Measurements from ENCODE around the gene CTNNA1. TPM values are rescaled to one million over a fixed set of nuclear protein-coding genes. Genes with fewer than 3 reads are reported as not detected.

The CTNNA1 gene
- polyA plus RNA-seq, 1 donor (not counting 4 experiments of a cell fraction or from before 2014, with no cell fraction given), result 119 TPM

DNA sequence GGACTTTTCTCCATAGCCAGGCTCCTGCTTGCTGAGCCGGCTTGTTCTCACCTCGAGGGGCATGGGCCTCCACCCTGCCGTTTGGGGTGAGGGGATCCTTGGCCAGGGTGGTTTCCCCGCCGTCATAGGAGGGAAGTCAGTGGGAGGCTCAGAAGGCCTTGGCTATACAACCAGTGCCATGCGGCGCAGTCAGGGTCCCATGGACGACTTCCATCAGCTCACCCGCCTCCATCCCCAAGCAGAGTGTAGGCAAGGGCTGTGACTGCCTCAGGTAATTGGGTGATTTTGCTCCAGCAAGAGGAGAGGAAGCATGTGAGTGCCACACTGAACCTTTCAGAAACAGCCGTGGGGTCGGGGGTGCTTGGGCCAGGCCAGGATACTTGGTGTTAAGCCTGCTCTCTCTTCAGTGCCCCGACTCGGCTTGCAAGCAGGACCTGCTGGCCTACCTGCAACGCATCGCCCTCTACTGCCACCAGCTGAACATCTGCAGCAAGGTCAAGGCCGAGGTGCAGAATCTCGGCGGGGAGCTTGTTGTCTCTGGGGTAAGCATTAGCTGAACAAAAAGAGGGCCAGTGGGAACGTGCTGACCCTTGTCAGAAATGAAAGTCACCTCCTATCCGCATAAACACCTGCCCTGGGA lies 179.1 kb downstream of the CTNNA1 start:
- Histone ChIP-seq H3K9me3 (ENCODE audit: control insufficient read depth, low read depth, low read length) (no peaks in the 10 kb centered on the region), H3K9ac (ENCODE audit: control insufficient read depth, extremely low read depth, insufficient read depth, low read length) (no peak overlapping the region), H3K27ac (ENCODE audit: control insufficient read depth, insufficient read depth, low read length) (no peak overlapping the region), H3K27me3 (ENCODE audit: control insufficient read depth, extremely low read depth, insufficient read depth, low read length) (no peaks in the 10 kb centered on the region), H2AFZ (ENCODE audit: control insufficient read depth, low read length) (no peak overlapping the region), H3K4me3 (ENCODE audit: control insufficient read depth in 2 of 3, extremely low read depth in 1 of 3, insufficient read depth in 2 of 3, low read depth in 1 of 3, low read length in 3 of 3) (no peak overlapping the region), H4K20me1 (ENCODE audit: control insufficient read depth, extremely low read depth, insufficient read depth, low read length) (no peaks in the 10 kb centered on the region), H3K9me1 (ENCODE audit: control insufficient read depth, extremely low read depth, insufficient read depth, low read length) (no peaks in the 10 kb centered on the region), H3K4me1 (ENCODE audit: control insufficient read depth, extremely low read depth, insufficient read depth, low read length) (no peaks in the 10 kb centered on the region), H3K79me2 (ENCODE audit: control insufficient read depth, insufficient read depth, low read length) (peaks cover 2% of the 10 kb centered on the region), H3K4me2 (ENCODE audit: control insufficient read depth, extremely low read depth, insufficient read depth, low read depth, low read length) (no peak overlapping the region), H3K36me3 (ENCODE audit: control insufficient read depth in 2 of 2, extremely low read depth in 1 of 2, insufficient read depth in 2 of 2, low read length in 2 of 2) (peaks cover 45 to 56% of the 10 kb centered on the region in 2 experiments)
- no peak for TF ChIP-seq EZH2 (IDR thresholded peaks at IDR 0.05; ENCODE audit: low read length)
- TF ChIP-seq, protein P1, sequence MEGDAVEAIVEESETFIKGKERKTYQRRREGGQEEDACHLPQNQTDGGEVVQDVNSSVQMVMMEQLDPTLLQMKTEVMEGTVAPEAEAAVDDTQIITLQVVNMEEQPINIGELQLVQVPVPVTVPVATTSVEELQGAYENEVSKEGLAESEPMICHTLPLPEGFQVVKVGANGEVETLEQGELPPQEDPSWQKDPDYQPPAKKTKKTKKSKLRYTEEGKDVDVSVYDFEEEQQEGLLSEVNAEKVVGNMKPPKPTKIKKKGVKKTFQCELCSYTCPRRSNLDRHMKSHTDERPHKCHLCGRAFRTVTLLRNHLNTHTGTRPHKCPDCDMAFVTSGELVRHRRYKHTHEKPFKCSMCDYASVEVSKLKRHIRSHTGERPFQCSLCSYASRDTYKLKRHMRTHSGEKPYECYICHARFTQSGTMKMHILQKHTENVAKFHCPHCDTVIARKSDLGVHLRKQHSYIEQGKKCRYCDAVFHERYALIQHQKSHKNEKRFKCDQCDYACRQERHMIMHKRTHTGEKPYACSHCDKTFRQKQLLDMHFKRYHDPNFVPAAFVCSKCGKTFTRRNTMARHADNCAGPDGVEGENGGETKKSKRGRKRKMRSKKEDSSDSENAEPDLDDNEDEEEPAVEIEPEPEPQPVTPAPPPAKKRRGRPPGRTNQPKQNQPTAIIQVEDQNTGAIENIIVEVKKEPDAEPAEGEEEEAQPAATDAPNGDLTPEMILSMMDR (optimal IDR thresholded peaks at IDR 0.05 in 1 of 3, IDR thresholded peaks at IDR 0.05 in 1 of 3, conservative IDR thresholded peaks at IDR 0.05 in 1 of 3; ENCODE audit: extremely low read depth in 1 of 3, insufficient read depth in 2 of 3, low read length in 3 of 3), result peak; percentile 7 to 56 (median 13)
- FAIRE-seq (no peak), DNase-seq (ENCODE audit: low read depth, low spot score) (no peak)
- dilution Hi-C loops (cut with MboI; ENCODE audit: extremely low pct_ligation_motif_present, low sequenced_read_pairs), result no loop called here

DNA sequence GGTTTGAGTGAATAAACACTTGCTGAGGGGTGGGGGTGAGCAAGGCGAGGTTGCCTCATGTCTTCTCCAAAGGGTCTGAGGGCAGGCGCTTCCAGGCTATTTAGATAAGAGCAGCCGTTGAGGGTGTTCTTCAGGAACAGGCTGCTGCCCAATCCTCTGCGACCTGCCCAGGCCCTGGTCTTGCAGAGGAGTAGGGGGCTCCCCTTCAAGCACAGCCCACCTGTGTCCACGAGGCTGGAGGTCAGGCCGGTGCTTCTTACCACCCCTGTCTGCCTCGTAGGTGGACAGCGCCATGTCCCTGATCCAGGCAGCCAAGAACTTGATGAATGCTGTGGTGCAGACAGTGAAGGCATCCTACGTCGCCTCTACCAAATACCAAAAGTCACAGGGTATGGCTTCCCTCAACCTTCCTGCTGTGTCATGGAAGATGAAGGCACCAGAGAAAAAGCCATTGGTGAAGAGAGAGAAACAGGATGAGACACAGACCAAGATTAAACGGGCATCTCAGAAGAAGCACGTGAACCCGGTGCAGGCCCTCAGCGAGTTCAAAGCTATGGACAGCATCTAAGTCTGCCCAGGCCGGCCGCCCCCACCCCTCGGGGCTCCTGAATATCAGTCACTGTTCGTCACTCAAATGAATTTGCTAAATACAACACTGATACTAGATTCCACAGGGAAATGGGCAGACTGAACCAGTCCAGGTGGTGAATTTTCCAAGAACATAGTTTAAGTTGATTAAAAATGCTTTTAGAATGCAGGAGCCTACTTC lies 180.5 kb downstream of the CTNNA1 start:
- peaks cover 38 to 48% of the 10 kb centered on the region in 2 experiments for H3K36me3 ChIP-seq (ENCODE audit: control insufficient read depth in 2 of 2, extremely low read depth in 1 of 2, insufficient read depth in 2 of 2, low read length in 2 of 2)
- no peaks in the 10 kb centered on the region for H4K20me1 ChIP-seq (ENCODE audit: control insufficient read depth, extremely low read depth, insufficient read depth, low read length)
- no peak overlapping the region for H3K9ac ChIP-seq (ENCODE audit: control insufficient read depth, extremely low read depth, insufficient read depth, low read length)
- no peaks in the 10 kb centered on the region for H3K4me1 ChIP-seq (ENCODE audit: control insufficient read depth, extremely low read depth, insufficient read depth, low read length)
- no peak overlapping the region for H3K4me2 ChIP-seq (ENCODE audit: control insufficient read depth, extremely low read depth, insufficient read depth, low read depth, low read length)
- TF ChIP-seq, protein P1 (optimal IDR thresholded peaks at IDR 0.05 in 1 of 3, IDR thresholded peaks at IDR 0.05 in 1 of 3, conservative IDR thresholded peaks at IDR 0.05 in 1 of 3; ENCODE audit: extremely low read depth in 1 of 3, insufficient read depth in 2 of 3, low read length in 3 of 3), result no peak
- no peak for TF ChIP-seq EZH2 (IDR thresholded peaks at IDR 0.05; ENCODE audit: low read length)
- FAIRE-seq (no peak), DNase-seq (ENCODE audit: low read depth, low spot score) (no peak)
- no peak overlapping the region for H3K27ac ChIP-seq (ENCODE audit: control insufficient read depth, insufficient read depth, low read length)
- no peaks in the 10 kb centered on the region for H3K9me1 ChIP-seq (ENCODE audit: control insufficient read depth, extremely low read depth, insufficient read depth, low read length)
- dilution Hi-C loops (cut with MboI; ENCODE audit: extremely low pct_ligation_motif_present, low sequenced_read_pairs), result no loop called here
- no peaks in the 10 kb centered on the region for H3K27me3 ChIP-seq (ENCODE audit: control insufficient read depth, extremely low read depth, insufficient read depth, low read length)
- no peak overlapping the region for H2AFZ ChIP-seq (ENCODE audit: control insufficient read depth, low read length)
- H3K4me3 ChIP-seq (ENCODE audit: control insufficient read depth in 2 of 3, extremely low read depth in 1 of 3, insufficient read depth in 2 of 3, low read depth in 1 of 3, low read length in 3 of 3), result no peak overlapping the region
- H3K79me2 ChIP-seq (ENCODE audit: control insufficient read depth, insufficient read depth, low read length), result no peaks in the 10 kb centered on the region
- H3K9me3 ChIP-seq (ENCODE audit: control insufficient read depth, low read depth, low read length), result no peaks in the 10 kb centered on the region

All from keratinocyte (primary cell).